Aorta (tissue), 4 donors: ENCODE measurements around the gene ACSL6. TPM values are rescaled to one million over a fixed set of nuclear protein-coding genes. Genes with fewer than 3 reads are reported as not detected.

Experiments used
- polyA plus RNA-seq, 2 donors: library from polyadenylated mRNA; stranded (reverse); fragments of 200-250 nt; gene quantifications; one replicate each; pipeline ENCODE4 v1.2.3, GENCODE V29; 2013
- total RNA-seq, 2 donors: library from RNA; stranded (reverse); fragmentation: NEBNext Ultra II Directional; extraction: Animal tissue kit (Norgen Biotek cat#: 25700); gene quantifications; one replicate each; pipeline ENCODE4 v1.2.1, GENCODE V29; 2021
- donor health status: healthy with polysubstance abuse.
- donor health status: Bipolar disorder and iron deficiency.
- donor health status: DM: no; HTN: no; CAD: no.
- donor health status: DM: yes; HTN: yes; CAD: no.

The ACSL6 gene
- total and polyA plus RNA-seq, 4 donors, result 0.03 to 2.3 (median 0.27) TPM

Other genes with a start within 250 kb of the ACSL6 start
- 10 to 100 TPM; 43.2 to 50.0 TPM for gene FNIP1, start 214.6 kb downstream of the ACSL6 start, total RNA-seq
- gene FNIP1, start 214.6 kb downstream of the ACSL6 start, polyA plus RNA-seq, result 1 to 10 TPM; 4.0 to 5.9 TPM
- gene MEIKIN, start 66.0 kb downstream of the ACSL6 start, total RNA-seq, result 1 to 10 TPM; 1.2 to 3.4 TPM
- gene MEIKIN, start 66.0 kb downstream of the ACSL6 start, polyA plus RNA-seq, result not detected
- gene IL3, start 49.0 kb upstream of the ACSL6 start, total RNA-seq, result not detected
- gene IL3, start 49.0 kb upstream of the ACSL6 start, polyA plus RNA-seq, result not detected
- under 1 TPM in 1 of 2 donors, not detected in 1; 0.51 TPM for gene CSF2, start 62.1 kb upstream of the ACSL6 start, total RNA-seq
- gene CSF2, start 62.1 kb upstream of the ACSL6 start, polyA plus RNA-seq, result not detected
- gene P4HA2, start 216.2 kb upstream of the ACSL6 start, total RNA-seq, result 10 to 100 TPM; 39.8 to 68.1 TPM
- gene P4HA2, start 216.2 kb upstream of the ACSL6 start, polyA plus RNA-seq, result 10 to 100 TPM; 19.2 to 29.5 TPM
- gene PDLIM4, start 246.0 kb upstream of the ACSL6 start, total RNA-seq, result 10 to 100 TPM; 51.5 to 70.9 TPM
- 10 to 100 TPM; 12.8 to 23.3 TPM for gene PDLIM4, start 246.0 kb upstream of the ACSL6 start, polyA plus RNA-seq